GM19468 (cell line): Measurements from ENCODE around the gene MANBA.
"Not testable (repeated sequence)": the region's sequence is repeated elsewhere in the genome, so short reads cannot be mapped to it uniquely, and the experiment has no call there.

Source experiments
- ATAC-seq: cut with Tn5 transposase; IDR thresholded peaks from one replicate; pipeline ENCODE4 v1.9.1; 2021; ENCODE audit warnings: mild to moderate bottlenecking, moderate library complexity, moderate number of reproducible peaks; ENCODE audit not compliant: unreplicated experiment; ENCODE audit errors: extremely low read depth

Gene MANBA

DNA sequence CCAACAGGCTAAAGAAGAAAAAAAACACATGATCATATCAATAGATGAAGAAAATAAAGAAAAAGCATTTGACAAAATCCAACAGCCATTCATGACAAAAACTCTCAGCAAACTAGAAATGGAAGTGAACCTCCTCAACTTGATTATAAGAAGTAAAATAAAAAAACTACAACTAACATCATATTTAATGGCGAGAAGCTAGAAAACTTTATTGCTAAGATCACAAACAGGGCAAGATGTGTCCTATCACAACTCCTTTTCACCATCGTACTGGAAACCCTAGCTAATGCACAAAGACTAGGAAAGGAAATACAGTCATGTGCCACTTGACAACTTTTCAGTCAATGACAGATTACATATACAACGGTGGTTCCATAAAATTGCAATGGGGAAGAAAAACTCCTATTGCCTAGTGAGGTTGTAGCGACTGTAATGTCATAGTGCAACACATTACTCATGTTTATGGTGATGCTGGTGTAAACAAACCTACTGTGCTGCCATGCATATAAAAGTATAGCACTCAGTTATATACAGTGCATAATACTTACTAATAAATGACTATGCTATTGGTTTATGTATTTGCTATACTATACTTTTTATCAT lies 12.1 kb upstream of the MANBA start:
- ATAC-seq, result no peak

DNA sequence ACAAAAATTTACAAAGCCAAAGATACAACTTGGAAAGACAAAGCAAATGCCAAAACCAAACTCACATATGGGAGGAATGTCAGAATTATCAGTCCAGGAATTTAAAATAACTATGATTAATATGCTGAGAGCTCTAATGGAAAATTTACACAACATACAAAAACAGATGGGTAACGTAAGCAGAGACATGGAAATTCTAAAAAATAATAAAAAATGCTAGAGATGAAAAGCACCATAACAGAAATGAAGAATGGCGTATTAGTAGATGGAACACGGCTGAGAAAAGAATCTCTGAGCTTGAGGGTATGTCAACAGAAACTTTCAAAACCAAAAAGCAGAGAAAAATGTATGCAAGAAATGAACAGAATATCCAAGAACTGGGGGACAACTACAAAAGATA lies 4.1 kb upstream of the MANBA start:
- ATAC-seq, result no peak

DNA sequence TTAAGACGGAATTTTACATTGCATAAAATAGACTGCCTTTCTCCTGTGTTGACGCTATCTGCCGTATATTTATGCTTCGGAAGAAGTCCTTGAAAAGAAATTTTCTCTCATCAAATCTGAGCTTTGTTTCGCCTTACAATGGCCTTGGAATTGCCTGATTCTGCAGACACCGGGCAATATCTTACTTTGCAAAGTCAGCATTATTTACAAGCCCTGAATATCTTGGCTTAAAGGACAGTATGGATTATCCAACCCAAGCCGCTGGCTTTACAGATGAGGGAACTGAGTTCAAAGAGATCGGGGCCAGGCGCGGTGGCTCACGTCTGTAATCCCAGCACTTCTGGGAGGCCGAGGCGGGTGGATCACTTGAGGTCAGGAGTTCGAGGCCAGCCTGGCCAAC lies 1.1 kb upstream of the MANBA start:
- no peak for ATAC-seq

DNA sequence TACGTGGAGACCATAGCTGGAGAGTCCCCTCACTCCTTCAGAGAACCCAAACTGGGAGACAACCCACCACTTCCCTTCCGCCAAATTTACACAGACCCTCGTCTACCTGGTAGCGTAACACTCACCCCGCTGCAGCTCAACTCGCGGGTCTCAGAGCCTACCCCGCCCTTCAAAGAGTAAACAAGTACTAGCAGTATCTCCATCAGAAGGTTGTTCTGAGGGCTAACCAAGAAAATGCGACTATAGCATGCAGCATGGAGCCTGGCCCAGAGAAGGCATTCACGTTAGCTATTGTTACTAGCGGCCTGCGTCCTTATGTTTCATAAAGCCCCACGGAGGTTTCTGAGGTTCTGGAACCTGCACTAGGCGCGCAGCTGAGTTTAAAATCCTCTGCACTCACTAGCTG lies 531 bp upstream of the MANBA start:
- ATAC-seq, result no peak

DNA sequence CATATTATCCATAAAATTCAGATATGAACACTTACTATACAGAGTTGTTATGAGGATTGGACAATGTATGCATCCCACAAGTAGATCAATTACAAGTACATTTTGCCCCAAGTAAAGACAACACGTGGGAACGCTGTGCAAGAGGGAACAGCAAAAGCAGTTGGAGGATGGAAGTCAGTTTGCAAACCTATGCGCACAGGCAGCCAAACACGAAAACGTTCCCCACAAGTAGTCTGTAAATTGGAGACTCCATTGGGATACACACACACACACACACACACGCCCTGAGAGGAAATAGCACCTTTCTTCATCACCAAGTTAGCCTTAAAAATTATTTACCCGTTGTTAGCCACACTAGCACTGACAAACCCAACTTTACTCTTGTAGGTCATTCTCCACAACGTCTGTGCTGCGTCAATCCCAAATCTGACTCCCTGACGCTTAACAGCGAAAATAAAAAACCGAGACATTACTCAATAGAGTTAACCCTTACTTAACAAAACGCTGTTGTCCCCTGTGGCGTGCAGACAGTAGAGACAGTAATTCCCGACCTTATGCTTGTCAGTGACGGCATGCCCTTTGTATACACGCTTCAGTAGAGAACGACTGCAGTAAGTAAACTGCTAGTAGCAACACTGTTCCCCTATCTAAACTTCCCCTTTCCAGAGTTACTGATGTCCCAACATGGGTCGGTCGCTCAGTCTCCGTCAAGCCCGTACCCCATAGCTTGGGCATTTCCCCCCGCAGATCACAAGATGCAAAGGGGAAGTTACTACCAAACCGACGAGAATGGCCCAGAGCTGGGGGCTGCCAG lies 730 bp downstream of the MANBA start:
- peak; percentile 29 for ATAC-seq

DNA sequence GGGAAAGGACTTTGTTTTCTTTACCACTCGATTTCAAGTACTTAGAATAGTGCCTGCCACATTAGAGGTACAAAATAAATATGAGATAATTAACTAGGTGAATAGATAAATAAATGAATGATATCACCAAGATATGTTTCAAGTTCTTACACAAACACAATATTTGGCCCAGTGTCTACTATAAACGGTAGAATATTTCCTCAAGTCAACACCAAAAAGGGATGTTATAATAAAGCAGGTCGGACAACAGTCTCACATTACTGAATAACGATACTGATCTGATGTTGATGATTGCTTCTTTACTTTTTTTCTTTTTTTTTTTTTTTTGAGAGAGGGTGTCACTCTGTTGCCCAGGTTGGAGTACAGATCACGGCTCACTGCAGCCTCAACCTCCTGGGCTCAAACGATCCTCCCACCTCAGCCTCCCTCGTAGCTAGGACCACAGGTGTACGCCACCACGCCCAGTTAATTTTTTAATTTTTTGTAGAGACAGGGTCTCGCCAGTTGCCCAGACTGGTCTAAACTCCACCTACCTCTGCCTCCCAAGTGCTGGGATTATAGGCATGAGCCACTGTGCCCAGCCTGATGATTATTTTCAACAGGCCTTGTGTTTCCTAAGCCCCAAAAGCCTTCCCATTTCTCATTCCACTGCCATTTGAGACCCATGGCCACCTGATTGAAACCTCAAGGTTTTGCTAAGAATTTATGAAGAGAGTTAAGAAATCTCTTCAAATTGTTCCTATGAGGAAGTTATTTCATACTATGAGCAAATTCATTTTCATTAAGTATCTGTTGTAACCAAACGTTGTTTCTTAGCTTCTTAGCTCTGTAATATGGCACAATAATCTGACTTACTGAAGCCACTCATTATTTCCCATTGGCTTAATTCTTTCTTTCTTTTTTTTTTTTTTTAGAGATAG lies 2.3 kb downstream of the MANBA start:
- no peak for ATAC-seq

DNA sequence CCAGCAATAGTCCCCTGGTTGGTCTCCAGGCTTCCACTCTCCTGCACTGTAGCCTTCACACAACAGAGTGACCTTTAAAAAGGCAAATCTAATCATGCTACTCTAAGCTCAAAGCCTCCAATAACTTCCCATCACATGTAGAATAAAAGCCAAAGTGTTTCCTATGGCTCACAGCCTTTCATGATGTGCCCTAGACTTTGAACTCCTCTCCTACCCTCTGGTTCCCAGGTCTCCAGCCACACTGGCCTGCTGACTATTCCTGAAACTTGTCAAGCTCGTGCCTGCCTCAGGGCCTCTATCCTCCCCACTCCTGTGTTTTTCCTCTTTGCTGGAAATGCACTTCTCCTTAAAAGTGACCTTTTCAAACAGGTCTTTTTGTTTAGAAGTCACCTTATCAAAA lies 3.1 kb downstream of the MANBA start:
- ATAC-seq, result no peak

DNA sequence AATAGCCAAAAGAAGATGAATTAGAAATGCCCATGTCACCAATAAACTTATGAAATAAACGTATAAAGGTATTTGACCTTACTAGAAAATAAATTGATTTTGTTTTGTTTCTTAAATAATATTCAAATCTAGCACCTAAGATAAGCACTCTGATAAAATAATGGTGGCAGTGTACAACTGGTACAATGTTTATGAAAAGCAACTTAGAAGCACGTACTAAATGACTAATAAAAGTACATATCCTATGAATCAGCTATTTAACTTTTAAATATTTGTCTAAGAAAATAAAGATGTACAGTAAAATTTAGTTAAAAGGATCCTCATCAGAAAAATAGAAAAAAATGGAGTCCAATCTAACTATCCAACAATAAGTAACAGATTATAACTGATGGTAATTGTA lies 6.7 kb downstream of the MANBA start:
- no peak for ATAC-seq

DNA sequence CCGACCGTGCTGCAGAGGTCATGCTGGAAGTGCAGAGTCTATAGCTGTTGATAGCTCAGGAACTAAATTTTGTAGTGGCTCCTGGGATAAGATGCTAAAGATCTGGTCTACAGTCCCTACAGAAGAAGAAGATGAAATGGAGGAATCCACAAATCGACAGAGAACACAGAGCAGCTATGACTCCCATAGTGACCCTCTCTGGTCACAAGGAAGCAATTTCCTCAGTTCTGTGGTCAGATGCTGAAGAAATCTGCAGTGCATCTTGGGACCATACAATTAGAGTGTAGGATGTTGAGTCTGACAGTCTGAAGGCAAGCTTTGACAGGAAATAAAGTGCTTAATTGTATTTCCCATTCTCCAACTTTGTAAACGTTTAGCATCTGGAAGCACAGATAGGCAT lies 8.8 kb downstream of the MANBA start:
- ATAC-seq, result no peak

DNA sequence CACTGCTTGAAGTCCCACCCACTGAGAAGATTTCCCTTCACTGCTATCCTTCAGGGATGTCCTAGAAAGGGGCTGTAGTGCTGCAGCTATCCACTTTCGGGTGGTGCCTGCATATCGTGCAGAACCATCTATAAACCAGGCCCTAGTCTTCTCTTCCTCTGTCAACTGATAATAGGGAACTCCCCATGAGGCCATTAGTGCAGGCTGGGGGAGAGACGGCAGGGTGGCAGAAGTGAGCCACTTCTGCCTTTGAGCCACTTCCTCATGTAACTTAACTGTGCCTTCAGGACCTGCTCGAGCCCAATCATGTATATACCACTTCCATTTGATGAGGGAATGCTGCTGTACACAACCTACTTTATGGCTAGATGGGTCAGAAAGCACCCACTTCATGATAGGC lies 17.4 kb downstream of the MANBA start:
- ATAC-seq, result peak; percentile 93

DNA sequence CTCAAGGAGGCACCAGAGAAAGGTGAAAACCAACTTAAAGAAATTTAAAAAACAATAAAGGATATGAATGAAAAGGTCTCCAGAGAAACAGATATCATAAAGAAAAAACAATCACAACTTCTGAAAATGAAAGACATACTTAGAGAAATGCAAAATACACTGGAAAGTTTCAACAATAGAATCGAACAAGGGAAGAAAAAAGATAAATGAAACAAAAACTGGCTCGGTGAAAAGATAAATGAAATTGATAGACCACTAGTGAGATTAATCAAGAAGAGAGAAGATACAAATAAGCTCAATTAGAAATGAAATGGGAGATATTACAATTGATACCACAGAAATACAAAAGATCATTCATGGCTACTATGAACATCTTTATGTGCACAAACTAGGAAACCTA lies 22.0 kb downstream of the MANBA start:
- ATAC-seq, result not testable (repeated sequence)

DNA sequence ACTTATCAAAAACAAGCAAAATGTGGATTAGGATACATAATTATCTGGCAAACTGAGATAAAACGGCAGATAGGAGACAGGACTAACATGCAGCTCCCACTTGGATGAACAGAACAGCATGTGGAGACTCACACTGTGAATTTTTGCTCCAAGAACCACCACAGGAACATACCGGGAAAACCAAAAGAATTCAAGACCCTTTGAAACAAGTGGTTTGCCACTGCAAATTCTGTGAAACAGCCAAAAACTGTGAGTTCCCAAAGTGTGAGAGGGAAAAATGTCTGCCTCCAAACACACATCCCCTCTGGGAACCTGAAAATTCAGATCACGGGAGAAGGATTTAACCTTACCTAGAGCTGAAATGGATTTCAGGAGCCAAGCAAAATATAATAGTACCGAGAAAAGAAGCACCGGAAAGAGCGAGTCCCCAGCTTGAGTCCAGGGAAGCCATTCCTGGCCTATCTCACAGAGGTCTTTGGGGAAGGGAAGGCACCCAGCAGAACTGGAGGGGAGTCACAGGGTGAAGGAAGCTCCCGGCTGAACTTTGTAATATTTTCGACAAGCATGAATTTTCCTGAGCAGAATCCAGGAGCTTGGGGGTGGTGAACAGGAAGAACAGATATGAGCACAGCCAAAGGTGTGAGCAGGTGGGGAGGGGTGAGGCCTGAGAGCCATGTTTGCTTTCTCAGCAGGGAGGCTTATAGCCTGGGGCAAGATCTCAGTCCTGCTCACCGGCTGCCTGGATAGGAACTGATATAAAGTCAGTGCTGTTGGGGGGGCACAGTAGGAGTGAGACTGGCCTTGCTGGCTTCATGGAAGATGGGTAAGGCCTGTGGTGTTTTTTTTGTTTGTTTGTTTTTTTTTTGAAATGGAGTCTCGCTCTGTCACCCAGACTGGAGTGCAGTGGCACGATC lies 23.9 kb downstream of the MANBA start:
- ATAC-seq, result no peak

DNA sequence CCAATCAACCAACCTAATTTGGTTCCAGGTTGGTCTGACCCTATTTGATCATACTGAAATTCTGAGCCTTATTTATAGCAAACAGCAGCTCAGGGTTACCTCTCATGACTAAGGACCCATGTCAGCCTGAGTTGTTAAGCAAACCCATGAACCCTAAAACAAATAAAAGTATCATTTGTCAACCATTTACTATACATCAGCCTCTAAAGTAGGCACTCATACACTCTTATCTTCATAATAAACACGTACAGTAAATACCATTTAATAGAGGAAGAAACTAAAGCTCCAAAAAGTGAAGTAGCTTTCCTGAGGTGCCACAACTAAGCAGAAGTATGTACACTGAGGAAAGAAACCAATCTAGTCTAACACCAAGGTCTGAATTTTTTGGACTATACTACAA lies 25.2 kb downstream of the MANBA start:
- no peak for ATAC-seq

DNA sequence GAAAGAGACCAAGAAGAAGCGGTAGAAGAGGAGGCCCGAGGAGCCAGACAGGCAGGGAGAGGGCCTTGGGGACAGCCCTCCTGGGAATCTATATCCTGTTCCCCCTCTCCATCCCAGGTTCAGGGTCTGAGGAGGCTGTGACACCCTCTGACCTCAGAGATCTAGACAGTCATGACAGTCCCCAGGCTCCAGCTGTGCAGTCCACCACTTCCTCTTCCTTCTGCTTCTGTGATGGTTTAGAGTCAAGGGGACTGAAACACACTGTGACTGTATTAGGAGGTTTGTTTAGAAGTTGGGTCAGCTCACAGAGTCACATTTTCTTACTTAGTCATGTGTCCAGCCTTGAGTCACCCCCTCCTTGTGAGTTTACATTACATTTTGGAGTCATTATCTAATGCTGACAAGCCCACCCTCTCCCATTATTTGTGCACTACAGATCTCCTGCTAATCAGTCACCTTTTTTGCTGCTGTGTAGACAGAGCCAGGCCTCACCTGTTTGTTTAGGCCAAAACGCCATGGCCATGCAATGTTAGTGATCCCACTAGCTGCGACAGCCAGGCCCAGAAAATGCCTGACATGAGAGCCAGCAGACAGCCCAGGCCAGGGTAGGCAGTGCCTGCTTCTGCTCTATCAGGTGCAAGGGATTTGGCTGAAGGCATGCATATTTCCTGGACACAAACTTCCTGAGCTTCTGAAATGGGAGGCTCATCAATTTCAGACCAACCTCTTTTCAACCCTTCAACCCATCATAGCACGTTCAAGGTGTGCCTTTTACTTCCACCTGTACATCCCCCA lies 26.0 kb downstream of the MANBA start:
- peak; percentile 99 for ATAC-seq

DNA sequence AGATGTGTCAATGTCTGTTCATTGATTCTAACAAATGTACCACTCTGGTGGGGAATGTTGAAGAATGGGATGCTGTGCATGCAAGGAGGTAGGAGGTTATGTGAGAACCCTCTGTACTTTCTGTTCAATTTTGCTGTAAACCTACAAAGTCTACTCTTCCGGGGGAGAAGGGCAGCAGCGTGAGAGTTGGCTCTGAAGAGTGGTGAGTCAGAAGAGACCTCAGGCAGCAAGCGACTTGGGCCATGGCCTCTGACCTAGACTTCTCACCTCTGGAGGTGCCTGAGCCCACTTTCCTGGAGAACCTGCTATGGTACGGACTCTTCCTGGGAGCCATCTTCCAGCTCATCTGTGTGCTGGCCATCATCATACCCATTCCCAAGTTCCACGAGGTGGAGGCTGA lies 26.7 kb downstream of the MANBA start:
- ATAC-seq, result no peak

DNA sequence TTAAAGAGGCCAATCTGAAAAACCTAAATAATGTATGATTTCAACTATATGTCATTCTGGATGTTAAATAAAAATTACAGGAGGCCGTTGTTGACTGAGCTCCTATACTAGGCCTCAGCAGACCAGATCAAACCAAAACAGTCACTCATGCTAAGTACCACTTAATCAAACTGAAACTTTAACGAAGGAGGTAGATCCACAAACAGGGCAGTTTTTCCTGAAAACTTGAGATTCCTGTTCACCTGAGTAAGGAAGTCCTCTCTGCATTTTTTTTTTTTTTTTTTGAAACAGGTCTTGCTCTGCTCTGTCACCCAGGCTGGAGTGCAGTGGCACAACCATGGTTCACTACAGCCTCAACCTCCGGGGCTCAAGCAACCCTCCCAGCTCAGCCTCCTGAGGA lies 27.7 kb downstream of the MANBA start:
- ATAC-seq, result no peak

DNA sequence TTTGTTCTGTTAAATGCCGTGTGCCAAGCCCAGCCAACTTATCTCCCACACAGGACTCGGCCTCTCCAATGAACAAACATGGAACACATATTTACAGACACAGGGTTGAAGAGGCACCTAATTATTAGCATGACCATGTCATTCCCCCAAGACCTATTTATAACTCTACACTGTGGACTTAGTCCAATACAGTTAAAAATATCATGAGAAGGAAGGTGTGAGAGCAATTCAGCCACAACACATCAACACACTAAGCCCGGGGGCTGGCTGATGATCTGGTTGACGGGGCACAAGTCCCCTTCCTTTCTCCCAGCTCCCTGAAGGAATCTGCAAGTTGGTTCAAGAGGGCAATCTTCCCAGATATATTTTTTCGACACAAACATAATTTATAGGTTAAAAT lies 28.1 kb downstream of the MANBA start:
- ATAC-seq, result no peak

DNA sequence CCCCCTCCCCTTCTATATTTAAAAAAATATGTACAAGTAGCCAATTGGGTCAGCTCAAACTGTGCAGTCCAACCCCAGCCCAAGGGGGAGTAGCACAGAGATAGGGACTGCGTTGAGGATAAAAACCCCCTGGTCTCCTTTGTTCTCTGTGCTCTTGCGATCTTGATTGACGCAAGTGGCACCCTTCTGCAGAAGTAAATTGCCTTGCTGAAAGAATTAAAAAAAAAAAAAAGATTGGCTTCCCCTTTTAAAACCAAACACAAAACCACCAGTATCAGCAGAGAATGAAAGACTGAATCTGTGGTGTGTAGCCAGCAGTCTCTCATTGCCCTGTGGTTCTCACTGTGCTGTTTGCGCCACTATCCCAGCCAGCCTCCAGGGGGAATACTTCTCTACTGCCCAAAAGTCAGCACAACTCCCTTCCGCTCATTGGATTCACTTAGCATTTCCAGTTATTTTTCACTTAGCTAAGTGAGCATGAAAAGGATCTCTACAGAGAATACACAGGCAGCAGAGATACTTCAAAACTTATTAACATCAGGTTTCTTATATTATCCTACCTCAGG lies 29.7 kb downstream of the MANBA start:
- ATAC-seq, result no peak

DNA sequence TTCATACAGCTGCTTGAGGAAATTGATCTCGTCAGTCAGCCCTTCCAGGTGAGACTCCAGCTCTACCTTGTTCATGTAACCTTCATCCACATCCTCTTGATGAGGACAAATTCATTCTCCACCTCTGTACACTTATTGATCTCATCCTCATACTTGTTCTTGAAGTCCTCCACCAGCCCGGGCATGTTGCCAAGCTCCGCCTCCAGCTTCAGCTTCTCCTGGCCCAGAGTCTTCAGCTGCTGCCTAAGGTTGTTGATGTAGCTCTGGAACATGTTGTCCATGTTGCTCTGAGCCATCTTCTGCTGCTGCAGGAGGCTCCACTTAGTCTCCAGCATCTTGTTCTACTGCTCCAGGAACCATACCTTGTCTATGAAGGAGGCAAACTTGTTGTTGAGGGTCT lies 31.3 kb downstream of the MANBA start:
- not testable (repeated sequence) for ATAC-seq
